ENCODE results near the gene DEAF1.

GRCh38 chr11:637593-638521, 57.2 kb downstream of the DEAF1 start:
- TF ChIP-seq POLR2AphosphoS5 (IDR thresholded peaks at IDR 0.05; ENCODE audit: low read length): no peak
- TF ChIP-seq RAD51 (IDR thresholded peaks at IDR 0.05): no peak
- no peak for TF ChIP-seq BCLAF1 (IDR thresholded peaks at IDR 0.05)
- no peak for TF ChIP-seq CBFB (IDR thresholded peaks at IDR 0.05; ENCODE audit: low read depth)
- TF ChIP-seq, protein P1, sequence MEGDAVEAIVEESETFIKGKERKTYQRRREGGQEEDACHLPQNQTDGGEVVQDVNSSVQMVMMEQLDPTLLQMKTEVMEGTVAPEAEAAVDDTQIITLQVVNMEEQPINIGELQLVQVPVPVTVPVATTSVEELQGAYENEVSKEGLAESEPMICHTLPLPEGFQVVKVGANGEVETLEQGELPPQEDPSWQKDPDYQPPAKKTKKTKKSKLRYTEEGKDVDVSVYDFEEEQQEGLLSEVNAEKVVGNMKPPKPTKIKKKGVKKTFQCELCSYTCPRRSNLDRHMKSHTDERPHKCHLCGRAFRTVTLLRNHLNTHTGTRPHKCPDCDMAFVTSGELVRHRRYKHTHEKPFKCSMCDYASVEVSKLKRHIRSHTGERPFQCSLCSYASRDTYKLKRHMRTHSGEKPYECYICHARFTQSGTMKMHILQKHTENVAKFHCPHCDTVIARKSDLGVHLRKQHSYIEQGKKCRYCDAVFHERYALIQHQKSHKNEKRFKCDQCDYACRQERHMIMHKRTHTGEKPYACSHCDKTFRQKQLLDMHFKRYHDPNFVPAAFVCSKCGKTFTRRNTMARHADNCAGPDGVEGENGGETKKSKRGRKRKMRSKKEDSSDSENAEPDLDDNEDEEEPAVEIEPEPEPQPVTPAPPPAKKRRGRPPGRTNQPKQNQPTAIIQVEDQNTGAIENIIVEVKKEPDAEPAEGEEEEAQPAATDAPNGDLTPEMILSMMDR (IDR thresholded peaks at IDR 0.05 in 2 of 3, conservative IDR thresholded peaks at IDR 0.05 in 1 of 3; ENCODE audit: control insufficient read depth in 2 of 3, extremely low read depth in 1 of 3, insufficient read depth in 1 of 3, low read depth in 3 of 3, low read length in 3 of 3): no peak
- TF ChIP-seq ZNF217 (IDR thresholded peaks at IDR 0.05): no peak

Data from GM12878 (cell line).